NCI-H128 (cell line): Measurements from ENCODE around the gene USP27X.

Source experiments
- DNase-seq: peaks from one replicate; lab custom pipeline; 2025; ENCODE audit not compliant: unreplicated experiment; lab: John Stamatoyannopoulos, UW

Gene USP27X

DNA sequence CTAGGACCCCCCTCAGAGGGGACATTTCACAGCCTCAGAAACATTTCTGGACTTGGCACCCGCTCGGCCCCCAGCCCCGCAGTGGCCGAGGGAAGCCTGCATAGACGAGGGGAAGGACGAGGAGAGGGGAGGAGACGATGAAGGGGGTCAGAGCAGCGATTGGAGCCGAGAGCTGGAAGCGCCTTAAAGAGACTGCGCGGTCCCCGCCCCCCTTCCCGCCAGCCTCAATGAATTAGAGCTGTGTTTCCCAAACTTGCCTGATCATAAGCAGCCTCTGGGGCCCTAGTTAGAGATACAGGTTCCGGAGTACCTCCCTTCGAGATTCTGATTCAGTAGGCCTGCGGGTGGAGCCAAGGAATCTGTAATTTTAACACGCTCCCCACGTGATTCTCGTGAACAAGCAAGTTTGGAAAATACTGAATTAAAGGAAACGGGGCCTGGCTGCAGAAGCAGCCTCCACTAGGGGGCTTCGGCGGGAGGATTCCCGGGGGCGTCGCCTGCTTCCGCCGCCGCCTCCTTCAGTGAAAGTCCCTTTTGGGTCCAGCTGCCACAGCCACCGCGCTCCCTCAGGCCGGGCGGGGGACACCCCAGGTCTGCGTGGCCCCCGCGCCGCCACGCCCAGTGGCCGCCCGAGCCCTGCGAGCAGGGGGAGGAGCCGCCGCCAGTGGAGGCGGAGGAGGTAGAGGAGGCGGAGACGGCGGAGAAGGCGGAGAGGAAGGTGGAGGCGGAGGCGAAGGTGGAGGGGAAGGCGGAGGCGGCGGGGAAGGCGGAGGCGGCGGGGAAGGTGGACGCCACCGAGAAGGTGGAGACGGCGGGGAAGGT is at the start of gene USP27X:
USP27X (plus strand) TSS at position 651 of the 822 bp plus-strand sequence. CDS start 824 bp downstream, outside the sequence.
- peak; percentile 47 for DNase-seq

GRCh38 chrX:49838374-49838773 is 40.9 kb upstream of the USP27X start:
- DNase-seq: peak; percentile 12

DNA sequence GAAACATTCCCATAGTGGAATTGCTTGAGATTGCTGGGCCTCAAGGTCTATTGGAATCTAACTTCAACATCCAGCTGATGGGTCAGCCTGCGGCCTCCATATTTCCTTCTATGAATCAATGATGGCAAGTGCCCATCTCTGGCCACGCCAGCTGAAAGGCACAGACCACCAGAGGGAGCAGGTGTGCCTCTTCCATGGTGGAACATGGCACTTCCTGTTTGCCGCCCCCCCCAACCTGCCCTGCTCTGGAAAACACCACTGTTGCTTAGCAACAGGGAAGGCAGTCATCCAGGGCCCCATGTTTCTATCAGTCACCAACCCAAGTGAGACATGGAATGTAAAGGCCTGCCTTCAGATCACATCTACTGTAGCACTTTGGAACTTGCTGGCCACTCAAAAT is 38.6 kb upstream of the USP27X start:
- DNase-seq: peak; percentile 44

DNA sequence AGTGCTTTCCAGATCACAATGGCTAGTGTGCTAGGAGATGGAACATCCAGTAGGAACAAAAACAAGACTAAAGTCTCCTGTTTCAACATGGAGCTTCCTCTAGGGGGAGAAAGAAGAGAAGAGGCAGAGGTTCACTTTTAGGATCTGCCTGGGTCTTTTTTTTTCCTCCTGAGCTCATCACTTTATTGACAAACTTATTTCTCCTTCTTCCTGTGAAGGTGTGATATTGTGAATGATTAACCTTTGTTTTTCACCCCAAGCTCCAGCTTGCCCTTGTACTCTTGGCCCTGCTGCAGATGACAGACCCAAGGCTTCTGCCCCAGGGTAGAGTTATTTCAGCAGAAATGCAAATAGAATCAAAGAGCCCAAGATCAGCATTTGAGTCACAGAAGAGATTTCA is 36.7 kb upstream of the USP27X start:
- DNase-seq: no peak

- peak; percentile 39 for DNase-seq
These were observed 34.7 kb upstream of the USP27X start for GRCh38 chrX:49844611-49845010.

DNA sequence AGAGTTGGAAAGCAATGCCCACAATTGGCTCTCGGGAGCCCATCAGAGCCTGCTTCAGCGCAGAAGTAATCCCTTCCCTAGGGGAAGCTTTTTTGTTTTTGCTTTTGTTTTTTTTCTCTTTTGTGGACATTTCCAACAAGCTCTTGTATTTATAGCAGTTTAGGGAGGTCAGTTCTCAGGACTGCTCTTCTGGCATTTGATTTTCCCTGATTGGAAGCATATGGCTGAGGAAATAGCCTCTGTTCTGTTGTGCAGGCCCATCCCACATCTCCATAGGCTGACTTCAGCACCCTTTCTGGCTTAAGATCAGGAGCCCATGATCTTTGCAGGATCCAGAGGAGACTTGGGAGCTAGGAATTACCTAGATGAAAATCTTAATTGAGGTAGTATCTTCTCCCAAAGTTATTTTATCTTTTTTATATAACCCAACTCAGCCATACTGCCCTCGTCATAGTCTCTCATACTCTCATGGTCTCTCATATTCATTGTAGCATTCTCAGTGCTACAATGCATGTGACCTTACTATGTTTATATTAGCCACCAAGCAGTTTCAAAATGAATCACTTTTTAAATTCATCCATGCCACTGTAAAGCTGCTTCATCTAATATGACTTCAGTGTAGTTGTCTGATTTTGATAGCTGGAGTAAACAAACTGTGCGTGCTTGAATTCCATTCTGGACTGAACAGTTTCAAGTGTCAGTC is 33.4 kb upstream of the USP27X start:
- DNase-seq: no peak

DNA sequence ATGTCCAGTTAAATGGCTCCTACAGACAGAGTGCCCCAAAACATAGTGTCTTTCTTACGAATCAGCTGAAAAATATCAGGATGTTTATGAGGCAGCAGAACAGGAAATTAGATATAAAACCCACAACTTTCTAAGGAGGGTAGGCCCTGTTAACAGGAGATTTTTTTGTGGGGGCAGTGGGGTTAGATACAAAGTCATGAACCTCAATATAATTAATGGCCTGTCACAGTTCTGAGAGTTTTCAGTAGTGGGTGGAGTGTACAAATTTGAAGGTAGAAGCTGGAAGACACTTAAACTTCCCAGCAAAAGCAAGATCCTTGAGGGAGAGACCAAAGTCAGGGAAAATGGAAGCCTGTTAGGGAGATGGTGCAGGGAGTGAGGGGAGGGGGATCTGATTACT is 32.8 kb upstream of the USP27X start:
- DNase-seq: no peak

GRCh38 chrX:49848275-49848674 is 31.0 kb upstream of the USP27X start:
- DNase-seq: no peak

GRCh38 chrX:49850028-49850427 is 29.3 kb upstream of the USP27X start:
- DNase-seq: no peak

- DNase-seq: no peak
These were observed 25.6 kb upstream of the USP27X start for GRCh38 chrX:49853661-49854060.

DNA sequence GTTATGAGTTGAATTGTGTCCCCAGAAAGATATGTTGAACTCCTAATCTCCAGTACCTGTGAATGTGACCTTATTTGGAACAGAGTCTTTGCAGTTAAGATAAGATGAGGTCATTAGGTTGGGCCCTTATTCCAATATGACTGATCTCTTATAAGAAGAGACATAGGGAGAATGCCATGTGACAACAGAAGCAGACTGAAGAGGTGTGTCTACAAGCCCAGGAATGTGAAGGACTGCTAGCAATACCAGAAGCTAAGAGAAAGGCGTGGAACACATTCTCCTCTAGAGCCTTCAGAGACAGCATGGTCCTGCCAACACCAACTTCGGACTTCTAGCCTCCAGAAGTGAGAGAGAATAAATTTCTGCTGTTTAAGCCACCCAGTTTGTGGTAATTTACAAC is 22.5 kb upstream of the USP27X start:
- no peak for DNase-seq

DNA sequence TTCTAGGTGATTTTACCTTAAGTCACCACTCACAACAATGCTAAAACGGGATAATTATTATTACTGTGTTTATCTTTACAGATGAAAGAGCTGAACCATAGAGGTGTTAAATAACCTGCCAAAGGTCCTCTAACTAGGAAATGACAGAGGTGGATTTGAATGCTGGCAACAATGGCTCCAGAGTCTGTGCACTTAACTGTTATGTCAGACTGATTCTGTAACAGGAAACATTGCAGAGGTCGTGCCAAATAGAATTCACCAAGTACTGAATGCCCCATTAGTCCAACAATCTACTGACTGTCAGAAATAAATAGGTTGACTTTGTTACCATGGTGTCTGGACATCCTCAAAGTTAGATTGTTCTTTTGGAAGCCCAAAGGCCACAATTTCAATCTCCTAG is 20.9 kb upstream of the USP27X start:
- DNase-seq: no peak

- DNase-seq: no peak
These were observed 19.8 kb upstream of the USP27X start for GRCh38 chrX:49859491-49859890.

DNA sequence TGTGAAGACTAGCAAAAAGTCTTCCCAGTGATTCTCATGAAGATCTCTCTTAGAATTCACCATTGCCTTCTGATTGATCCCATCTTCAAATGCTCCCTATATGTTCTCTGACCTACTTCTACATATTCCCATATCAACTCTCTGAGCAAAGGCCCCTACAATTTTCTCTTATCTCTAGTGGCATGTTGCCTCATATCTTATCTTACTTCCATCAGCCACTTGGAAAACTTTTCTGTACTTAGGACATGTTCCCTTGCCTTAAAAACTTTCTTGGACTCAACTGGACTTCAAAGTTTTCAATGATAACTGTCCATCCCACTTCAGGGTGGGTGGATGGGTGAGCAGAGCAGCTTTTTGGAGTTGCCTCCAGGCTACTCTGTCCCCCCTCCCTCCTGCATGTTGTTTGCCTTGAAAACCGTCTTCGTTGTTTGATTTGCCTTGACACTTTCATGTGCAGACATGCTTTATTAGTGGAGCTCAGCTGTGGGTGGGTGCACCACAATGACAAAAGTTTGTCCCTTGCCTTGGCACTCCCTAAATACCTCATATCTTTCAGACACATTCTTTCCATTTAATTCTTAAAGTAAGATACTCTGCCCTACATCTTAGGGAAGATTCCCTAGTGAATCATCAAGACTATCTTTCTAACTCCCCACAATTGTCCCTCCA is 18.3 kb upstream of the USP27X start:
- no peak for DNase-seq

DNA sequence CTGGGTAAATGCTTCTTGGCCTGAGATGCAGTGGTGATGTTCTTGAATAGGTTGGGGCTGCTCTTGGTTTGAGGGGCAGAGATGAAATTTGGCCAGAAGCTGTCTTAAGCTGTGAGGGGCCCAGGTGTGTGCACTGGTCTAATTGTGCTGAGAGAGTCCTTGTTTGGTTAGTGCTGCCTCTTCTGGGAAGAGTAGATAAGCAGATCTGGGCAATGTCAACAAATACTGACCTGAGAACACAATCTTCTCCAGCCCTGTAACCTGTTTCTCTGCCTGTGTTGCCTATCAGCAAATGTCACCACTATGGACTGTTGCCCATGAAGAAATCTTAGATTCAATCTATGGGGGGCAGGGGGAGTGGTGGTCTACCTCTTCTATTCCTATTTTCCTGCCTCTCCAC is 17.2 kb upstream of the USP27X start:
- DNase-seq: no peak

GRCh38 chrX:49868739-49869138 is 10.5 kb upstream of the USP27X start:
- no peak for DNase-seq

DNA sequence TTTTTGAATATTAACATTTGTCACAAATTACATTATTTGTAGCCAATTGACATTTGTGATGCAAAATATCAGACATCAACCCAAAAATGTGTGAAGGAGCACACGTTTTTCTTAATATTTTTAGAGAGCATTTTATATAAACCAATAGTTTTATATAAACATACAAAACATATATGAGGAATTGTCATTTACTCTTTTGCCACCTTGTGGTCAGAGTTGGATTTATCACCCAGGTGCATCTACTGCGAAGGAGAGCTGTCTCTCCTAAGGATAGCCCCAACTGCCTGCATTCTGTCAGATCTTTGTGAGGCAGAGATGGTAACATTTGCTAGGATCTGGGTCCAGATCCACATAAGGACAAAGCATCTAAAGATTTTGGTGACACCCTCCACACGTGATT is 2.5 kb upstream of the USP27X start:
- peak; percentile 4 for DNase-seq

DNA sequence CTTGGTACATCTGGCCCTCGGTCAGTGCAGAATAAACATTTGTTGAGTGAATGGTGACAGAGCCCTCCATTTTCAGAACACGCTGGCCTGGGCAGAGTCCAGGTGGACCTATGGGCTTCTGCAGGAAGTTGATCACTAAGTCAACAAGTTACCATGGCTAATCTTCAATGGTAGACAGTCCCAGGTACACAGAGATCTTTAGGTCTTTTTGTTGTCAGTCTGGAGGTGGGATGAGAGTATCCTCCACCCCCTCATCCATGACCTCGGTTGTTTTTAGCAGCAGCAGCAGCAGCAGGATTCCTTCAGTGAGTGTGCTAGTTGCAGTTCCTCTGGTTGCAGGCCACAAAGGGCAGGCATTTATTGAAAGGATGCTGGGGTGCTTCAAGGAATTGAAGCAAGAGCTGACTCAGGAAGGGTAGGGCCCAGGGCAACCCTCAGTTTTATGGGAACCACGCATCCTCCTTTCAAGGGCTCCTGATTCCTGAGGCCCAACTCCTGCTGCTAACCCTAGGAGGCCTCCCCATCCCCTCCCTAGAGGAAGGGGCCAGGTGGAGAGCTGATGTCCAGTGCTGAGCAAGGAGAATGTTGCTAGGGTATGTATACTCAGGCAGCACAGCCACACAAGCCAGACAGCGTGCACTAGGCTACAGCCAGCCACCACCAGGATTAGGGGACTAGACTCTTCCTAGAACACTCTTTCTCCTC is 1.7 kb upstream of the USP27X start:
- DNase-seq: no peak

DNA sequence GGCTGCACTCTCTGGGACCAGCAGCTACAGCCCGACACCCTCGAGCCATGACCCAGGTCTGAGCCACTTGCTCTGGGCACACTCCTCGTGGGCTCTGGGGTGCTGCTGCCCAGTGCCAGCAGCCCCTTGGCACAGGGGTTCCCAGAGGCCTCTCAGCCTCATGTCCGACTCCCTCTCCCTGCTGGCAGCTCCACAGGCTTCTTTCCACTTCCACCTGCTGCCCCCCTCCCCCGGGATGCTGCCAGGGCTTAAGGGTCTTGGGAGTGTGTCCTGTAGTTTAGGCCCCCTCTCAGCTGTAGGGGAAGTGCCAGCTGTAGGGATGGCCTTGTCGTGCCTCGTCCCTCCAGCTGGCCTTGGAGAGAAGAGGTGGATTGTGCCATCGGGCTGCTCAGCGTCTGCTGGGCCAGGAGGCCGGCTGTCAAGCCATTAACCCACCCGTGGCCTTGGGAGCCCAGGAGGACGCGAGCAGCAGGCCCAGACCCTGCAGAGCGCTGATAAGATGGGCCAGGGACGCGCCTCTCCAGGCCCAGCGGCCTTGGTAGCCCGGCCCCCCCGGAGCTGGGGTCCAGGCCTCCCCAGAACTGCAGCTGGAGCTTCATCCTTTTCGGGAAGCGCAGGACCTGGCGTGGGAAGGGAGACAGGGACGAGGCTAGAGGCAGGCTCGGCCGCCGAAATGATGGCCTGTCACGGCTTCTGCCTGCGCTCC is 1.0 kb upstream of the USP27X start:
- no peak for DNase-seq

DNA sequence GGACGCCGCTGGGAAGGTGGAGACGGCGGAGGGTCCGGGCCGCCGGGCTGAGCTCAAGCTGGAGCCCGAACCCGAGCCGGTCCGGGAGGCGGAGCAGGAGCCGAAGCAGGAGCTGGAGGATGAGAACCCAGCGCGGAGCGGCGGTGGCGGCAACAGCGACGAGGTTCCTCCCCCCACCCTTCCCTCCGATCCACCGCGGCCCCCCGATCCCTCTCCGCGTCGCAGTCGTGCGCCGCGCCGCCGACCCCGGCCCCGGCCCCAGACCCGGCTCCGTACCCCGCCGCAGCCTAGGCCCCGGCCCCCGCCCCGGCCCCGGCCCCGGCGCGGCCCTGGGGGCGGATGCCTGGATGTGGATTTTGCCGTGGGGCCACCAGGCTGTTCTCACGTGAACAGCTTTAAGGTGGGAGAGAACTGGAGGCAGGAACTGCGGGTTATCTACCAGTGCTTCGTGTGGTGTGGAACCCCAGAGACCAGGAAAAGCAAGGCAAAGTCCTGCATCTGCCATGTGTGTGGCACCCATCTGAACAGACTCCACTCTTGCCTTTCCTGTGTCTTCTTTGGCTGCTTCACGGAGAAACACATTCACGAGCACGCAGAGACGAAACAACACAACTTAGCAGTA is 483 bp downstream of the USP27X start:
- DNase-seq: no peak
